Measurements from ENCODE around the gene APBA1. TPM values are rescaled to one million over a fixed set of nuclear protein-coding genes. Genes with fewer than 3 reads are reported as not detected.
A peak's percentile ranks its signal among the peaks of the same experiment; 100 is the strongest.

The APBA1 gene
- polyA plus RNA-seq, 1 donor (not counting 4 experiments of a cell fraction or from before 2014, with no cell fraction given): 0.66 TPM

- no peaks in the 10 kb centered on the region for H4K20me1 ChIP-seq (ENCODE audit: control insufficient read depth, extremely low read depth, insufficient read depth, low read length)
- peaks cover 35% of the 10 kb centered on the region for H3K4me1 ChIP-seq (ENCODE audit: control insufficient read depth, extremely low read depth, insufficient read depth, low read length)
- H3K36me3 ChIP-seq (ENCODE audit: control insufficient read depth in 2 of 2, extremely low read depth in 1 of 2, insufficient read depth in 2 of 2, low read length in 2 of 2): no peaks in the 10 kb centered on the region
- FAIRE-seq (peak; percentile 97), DNase-seq (ENCODE audit: low read depth, low spot score) (peak; percentile 32)
- no peak overlapping the region for H3K27ac ChIP-seq (ENCODE audit: control insufficient read depth, insufficient read depth, low read length)
- H3K4me3 ChIP-seq (ENCODE audit: control insufficient read depth in 2 of 3, extremely low read depth in 1 of 3, insufficient read depth in 2 of 3, low read depth in 1 of 3, low read length in 3 of 3): peak overlapping the region in 2 of 3 experiments; percentile 16 to 36
- no peak overlapping the region for H3K9ac ChIP-seq (ENCODE audit: control insufficient read depth, extremely low read depth, insufficient read depth, low read length)
- peak overlapping the region; percentile 79 for H3K4me2 ChIP-seq (ENCODE audit: control insufficient read depth, extremely low read depth, insufficient read depth, low read depth, low read length)
- H3K79me2 ChIP-seq (ENCODE audit: control insufficient read depth, insufficient read depth, low read length): no peaks in the 10 kb centered on the region
- peak overlapping the region; percentile 64 for H2AFZ ChIP-seq (ENCODE audit: control insufficient read depth, low read length)
- TF ChIP-seq CTCF (optimal IDR thresholded peaks at IDR 0.05 in 1 of 3, IDR thresholded peaks at IDR 0.05 in 1 of 3, conservative IDR thresholded peaks at IDR 0.05 in 1 of 3; ENCODE audit: extremely low read depth in 1 of 3, insufficient read depth in 2 of 3, low read length in 3 of 3) (no peak), EZH2 (IDR thresholded peaks at IDR 0.05; ENCODE audit: low read length) (no peak)
- no peaks in the 10 kb centered on the region for H3K27me3 ChIP-seq (ENCODE audit: control insufficient read depth, extremely low read depth, insufficient read depth, low read length)
- no peaks in the 10 kb centered on the region for H3K9me1 ChIP-seq (ENCODE audit: control insufficient read depth, extremely low read depth, insufficient read depth, low read length)
- H3K9me3 ChIP-seq (ENCODE audit: control insufficient read depth, low read depth, low read length): no peaks in the 10 kb centered on the region
- dilution Hi-C loops (cut with MboI; ENCODE audit: extremely low pct_ligation_motif_present, low sequenced_read_pairs): no loop called here
Observed at GRCh38 chr9:69379270-69379982, 292.7 kb downstream of the APBA1 start.

GRCh38 chr9:69377981-69378380 is 294.2 kb downstream of the APBA1 start:
- no peaks in the 10 kb centered on the region for H3K9me3 ChIP-seq (ENCODE audit: control insufficient read depth, low read depth, low read length)
- DNase-seq (ENCODE audit: low read depth, low spot score) (no peak), FAIRE-seq (no peak)
- dilution Hi-C loops (cut with MboI; ENCODE audit: extremely low pct_ligation_motif_present, low sequenced_read_pairs): no loop called here
- H2AFZ ChIP-seq (ENCODE audit: control insufficient read depth, low read length): no peak overlapping the region
- H3K79me2 ChIP-seq (ENCODE audit: control insufficient read depth, insufficient read depth, low read length): no peaks in the 10 kb centered on the region
- TF ChIP-seq EZH2 (IDR thresholded peaks at IDR 0.05; ENCODE audit: low read length): no peak
- no peak for TF ChIP-seq CTCF (optimal IDR thresholded peaks at IDR 0.05 in 1 of 3, IDR thresholded peaks at IDR 0.05 in 1 of 3, conservative IDR thresholded peaks at IDR 0.05 in 1 of 3; ENCODE audit: extremely low read depth in 1 of 3, insufficient read depth in 2 of 3, low read length in 3 of 3)
- H3K4me1 ChIP-seq (ENCODE audit: control insufficient read depth, extremely low read depth, insufficient read depth, low read length): peaks cover 35% of the 10 kb centered on the region
- H3K36me3 ChIP-seq (ENCODE audit: control insufficient read depth in 2 of 2, extremely low read depth in 1 of 2, insufficient read depth in 2 of 2, low read length in 2 of 2): no peaks in the 10 kb centered on the region
- H3K9me1 ChIP-seq (ENCODE audit: control insufficient read depth, extremely low read depth, insufficient read depth, low read length): no peaks in the 10 kb centered on the region
- H3K27ac ChIP-seq (ENCODE audit: control insufficient read depth, insufficient read depth, low read length): no peak overlapping the region
- no peak overlapping the region for H3K4me3 ChIP-seq (ENCODE audit: control insufficient read depth in 2 of 3, extremely low read depth in 1 of 3, insufficient read depth in 2 of 3, low read depth in 1 of 3, low read length in 3 of 3)
- no peak overlapping the region for H3K9ac ChIP-seq (ENCODE audit: control insufficient read depth, extremely low read depth, insufficient read depth, low read length)
- H4K20me1 ChIP-seq (ENCODE audit: control insufficient read depth, extremely low read depth, insufficient read depth, low read length): no peaks in the 10 kb centered on the region
- no peaks in the 10 kb centered on the region for H3K27me3 ChIP-seq (ENCODE audit: control insufficient read depth, extremely low read depth, insufficient read depth, low read length)
- H3K4me2 ChIP-seq (ENCODE audit: control insufficient read depth, extremely low read depth, insufficient read depth, low read depth, low read length): no peak overlapping the region

Other genes with a start within 250 kb of the APBA1 start
- 10.4 to 15.5 TPM (median 11.5 TPM) in 3 replicates for gene PTAR1, start 87.6 kb upstream of the APBA1 start, polyA plus RNA-seq
- gene CFAP95, start 148.4 kb upstream of the APBA1 start, polyA plus RNA-seq: 0.08 TPM in 1 of 3 replicates, not detected in the others

All from keratinocyte (primary cell).